ENCODE data around the gene GBF1. TPM values are rescaled to one million over a fixed set of nuclear protein-coding genes. Genes with fewer than 3 reads are reported as not detected.
A peak's percentile ranks its signal among the peaks of the same experiment; 100 is the strongest.

GBF1 gene
- total RNA-seq, 1 donor from 2014 or later, result 40.3 TPM

- no peak for TF ChIP-seq CTCF (IDR thresholded peaks at IDR 0.05)
These were observed 160.3 kb downstream of the GBF1 start for GRCh38 chr10:102405632-102406031.

GRCh38 chr10:102406815-102407214 is 161.5 kb downstream of the GBF1 start:
- ATAC-seq (no peak), DNase-seq (no peak)
- Histone ChIP-seq H3K27ac (no peak overlapping the region), H3K27me3 (ENCODE audit: low read depth) (peaks cover 41% of the 10 kb centered on the region), H3K9me3 (no peaks in the 10 kb centered on the region), H3K36me3 (peaks cover 15% of the 10 kb centered on the region), H3K4me1 (peaks cover 12% of the 10 kb centered on the region), H3K4me3 (no peak overlapping the region)
- TF ChIP-seq CTCF (IDR thresholded peaks at IDR 0.05), result no peak
- intact Hi-C loops (cut with DNase I), result no loop called here

More at GRCh38 chr10:102405632-102406031, 160.3 kb downstream of the GBF1 start:
- Histone ChIP-seq H3K27me3 (ENCODE audit: low read depth) (peaks cover 29% of the 10 kb centered on the region), H3K4me1 (peaks cover 12% of the 10 kb centered on the region), H3K27ac (no peak overlapping the region), H3K36me3 (peaks cover 26% of the 10 kb centered on the region), H3K9me3 (no peaks in the 10 kb centered on the region), H3K4me3 (no peak overlapping the region)
- no peak for DNase-seq
- no peak for ATAC-seq
- intact Hi-C loops (cut with DNase I), result no loop called here

GRCh38 chr10:102407425-102408130 is 162.2 kb downstream of the GBF1 start:
- no peak for ATAC-seq
- TF ChIP-seq CTCF (IDR thresholded peaks at IDR 0.05), result no peak
- intact Hi-C loops (cut with DNase I), result no loop called here
- DNase-seq, result no peak
- no peak overlapping the region for H3K4me3 ChIP-seq
- peaks cover 8% of the 10 kb centered on the region for H3K36me3 ChIP-seq
- H3K27ac ChIP-seq, result no peak overlapping the region
- H3K4me1 ChIP-seq, result peaks cover 12% of the 10 kb centered on the region
- H3K9me3 ChIP-seq, result no peaks in the 10 kb centered on the region
- peaks cover 49% of the 10 kb centered on the region for H3K27me3 ChIP-seq (ENCODE audit: low read depth)

- peaks cover 2% of the 10 kb centered on the region for H3K36me3 ChIP-seq
- DNase-seq, result peak; percentile 22
- no peaks in the 10 kb centered on the region for H3K9me3 ChIP-seq
- intact Hi-C loops (cut with DNase I), result no loop called here
- no peak overlapping the region for H3K27ac ChIP-seq
- no peak for TF ChIP-seq CTCF (IDR thresholded peaks at IDR 0.05)
- H3K4me1 ChIP-seq, result peaks cover 12% of the 10 kb centered on the region
- H3K27me3 ChIP-seq (ENCODE audit: low read depth), result peaks cover 53% of the 10 kb centered on the region
- H3K4me3 ChIP-seq, result peak overlapping the region; percentile 45
- no peak for ATAC-seq
These were observed 162.9 kb downstream of the GBF1 start for GRCh38 chr10:102408131-102408727.

GRCh38 chr10:102408728-102409603 is 163.6 kb downstream of the GBF1 start:
- intact Hi-C loops (cut with DNase I), result no loop called here
- Histone ChIP-seq H3K4me1 (peaks cover 12% of the 10 kb centered on the region), H3K27ac (no peak overlapping the region), H3K4me3 (peak overlapping the region; percentile 45), H3K9me3 (no peaks in the 10 kb centered on the region), H3K27me3 (ENCODE audit: low read depth) (peaks cover 57% of the 10 kb centered on the region), H3K36me3 (no peaks in the 10 kb centered on the region)
- DNase-seq, result peak; percentile 47
- ATAC-seq, result peak; percentile 25 to 28
- no peak for TF ChIP-seq CTCF (IDR thresholded peaks at IDR 0.05)
